CD4-positive, alpha-beta T cell treated with Interleukin-2 at 100 ng/mL for 4 hours (primary cell): Measurements from ENCODE around the gene SMYD3.
"Not testable (repeated sequence)": the region's sequence is repeated elsewhere in the genome, so short reads cannot be mapped to it uniquely, and the experiment has no call there.

Source experiments
- DNase-seq: peaks from one replicate; pipeline ENCODE4 v3.0.0-alpha.2; 2020; ENCODE audit warnings: low spot score

The SMYD3 gene

GRCh38 chr1:246351721-246352120 lies 155.4 kb downstream of the SMYD3 start:
- DNase-seq, result no peak

GRCh38 chr1:246350745-246351144 lies 156.3 kb downstream of the SMYD3 start:
- DNase-seq, result no peak

- no peak for DNase-seq
These were observed 163.1 kb downstream of the SMYD3 start for GRCh38 chr1:246343937-246344336.

- no peak for DNase-seq
These were observed 163.8 kb downstream of the SMYD3 start for GRCh38 chr1:246343251-246343650.

GRCh38 chr1:246338546-246338945 lies 168.5 kb downstream of the SMYD3 start:
- DNase-seq, result no peak

GRCh38 chr1:246338098-246338497 lies 169.0 kb downstream of the SMYD3 start:
- no peak for DNase-seq

- no peak for DNase-seq
These were observed 171.9 kb downstream of the SMYD3 start for GRCh38 chr1:246335151-246335550.

GRCh38 chr1:246333855-246334254 lies 173.2 kb downstream of the SMYD3 start:
- no peak for DNase-seq

GRCh38 chr1:246332078-246332477 lies 175.0 kb downstream of the SMYD3 start:
- no peak for DNase-seq

GRCh38 chr1:246329900-246330299 lies 177.2 kb downstream of the SMYD3 start:
- DNase-seq, result peak; percentile 5

GRCh38 chr1:246329292-246329691 lies 177.8 kb downstream of the SMYD3 start:
- DNase-seq, result not testable (repeated sequence)

- DNase-seq, result no peak
These were observed 182.4 kb downstream of the SMYD3 start for GRCh38 chr1:246324711-246325110.

- DNase-seq, result not testable (repeated sequence)
These were observed 183.0 kb downstream of the SMYD3 start for GRCh38 chr1:246324033-246324432.

GRCh38 chr1:246320286-246320685 lies 186.8 kb downstream of the SMYD3 start:
- DNase-seq, result no peak

GRCh38 chr1:246319083-246319714 lies 187.9 kb downstream of the SMYD3 start:
- no peak for DNase-seq

- no peak for DNase-seq
These were observed 188.5 kb downstream of the SMYD3 start for GRCh38 chr1:246318622-246319021.

GRCh38 chr1:246318036-246318359 lies 189.1 kb downstream of the SMYD3 start:
- no peak for DNase-seq

GRCh38 chr1:246317332-246318035 lies 189.6 kb downstream of the SMYD3 start:
- no peak for DNase-seq

- DNase-seq, result no peak
These were observed 195.6 kb downstream of the SMYD3 start for GRCh38 chr1:246311461-246311860.

- no peak for DNase-seq
These were observed 197.7 kb downstream of the SMYD3 start for GRCh38 chr1:246309247-246309884.

- DNase-seq, result no peak
These were observed 198.5 kb downstream of the SMYD3 start for GRCh38 chr1:246308533-246309075.

- no peak for DNase-seq
These were observed 200.6 kb downstream of the SMYD3 start for GRCh38 chr1:246306415-246307037.
